ENCODE measurements around the gene C19orf25.

DNA sequence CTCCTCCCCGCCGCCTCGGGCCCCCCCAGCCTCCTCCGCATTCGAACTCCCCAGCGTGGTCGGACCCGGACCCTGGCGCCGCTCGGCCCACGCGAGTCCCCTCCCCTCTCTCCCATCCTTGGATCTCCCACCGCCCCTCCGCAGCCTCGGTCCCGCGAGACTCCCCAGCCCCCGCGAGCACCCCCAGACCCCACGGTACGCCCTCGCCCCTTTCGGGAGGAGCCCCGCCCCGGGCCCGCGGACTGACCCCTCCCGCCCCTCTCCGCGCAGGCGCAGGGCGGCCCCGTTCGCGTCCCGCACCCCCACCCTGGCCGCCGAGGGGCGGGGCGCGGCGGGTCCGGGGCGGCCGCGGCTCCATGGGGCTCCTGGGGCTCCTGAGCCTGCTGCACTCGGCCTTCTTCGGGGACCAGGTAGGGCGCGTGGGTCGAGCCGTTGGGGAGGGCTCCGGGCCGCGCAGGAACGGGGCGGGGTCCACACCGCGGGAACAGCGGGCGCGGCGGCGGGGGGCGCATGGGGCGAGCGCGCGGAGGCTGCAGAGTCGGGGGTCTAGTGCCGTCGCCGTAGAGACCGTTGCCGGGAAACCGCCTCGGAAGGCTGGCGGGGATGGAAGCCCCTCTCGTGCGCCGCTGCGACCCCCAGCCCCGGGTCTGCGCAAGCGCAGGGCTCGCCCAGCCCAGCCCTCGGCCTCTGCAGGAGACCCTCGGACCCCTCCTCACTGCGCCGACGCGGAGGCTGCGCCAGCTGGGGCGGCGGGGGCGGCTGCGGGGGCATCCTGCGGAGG lies 32.9 kb downstream of the C19orf25 start:
- TF ChIP-seq CTCF (IDR thresholded peaks at IDR 0.05): no peak
- TF ChIP-seq POLR2A (IDR thresholded peaks at IDR 0.05): no peak
- TF ChIP-seq EP300 (IDR thresholded peaks at IDR 0.05): no peak
